ENCODE measurements around the gene RSRC1. TPM values are rescaled to one million over a fixed set of nuclear protein-coding genes. Genes with fewer than 3 reads are reported as not detected.

Gene RSRC1
- total RNA-seq, 2 experiments from 2014 or later, result 76.3 to 78.1 TPM

GRCh38 chr3:158248261-158248660, 138.4 kb downstream of the RSRC1 start:
- Histone ChIP-seq H3K4me3 (ENCODE audit: low read depth, low read length, poor library complexity, severe bottlenecking) (no peak overlapping the region), H2AFZ (ENCODE audit: low read length) (no peak overlapping the region), H3K4me1 (ENCODE audit: insufficient read depth, low read length, poor library complexity, severe bottlenecking) (no peaks in the 10 kb centered on the region), H4K20me1 (ENCODE audit: insufficient read depth, low read length) (no peaks in the 10 kb centered on the region), H3K27ac (ENCODE audit: low read depth, low read length, poor library complexity, severe bottlenecking) (no peak overlapping the region), H3K36me3 (ENCODE audit: insufficient read depth, low read length) (peaks cover 5% of the 10 kb centered on the region; the same call in 1 of the 2 replicates), H3K4me2 (ENCODE audit: low read length) (no peak overlapping the region), H3K9me3 (ENCODE audit: low read length) (no peaks in the 10 kb centered on the region; the same call in 1 of the 2 replicates), H3K79me2 (ENCODE audit: insufficient read depth, low read depth, low read length) (no peaks in the 10 kb centered on the region), H3K9me2 (ENCODE audit: insufficient read depth, low read length) (no peaks in the 10 kb centered on the region)
- BruUV-seq (replicated peaks), result no TSS peak
- DNase-seq (ENCODE audit: low spot score), result no peak
- intact Hi-C loops (cut with micrococcal nuclease; ENCODE audit: unreplicated experiment), result no loop called here
- POLR2A ChIA-PET, result interaction anchor here (0.5 kb wide), 1 partner anchor 479 kb away, joined by 3 read pairs; no protein-coding TSS in a partner anchor
- CTCF ChIA-PET (ENCODE audit: unreplicated experiment), result no interaction called here
- TF ChIP-seq EZH2phosphoT487 (IDR thresholded peaks at IDR 0.05; ENCODE audit: borderline replicate concordance, low read depth, low read length) (no peak), CTCF (conservative IDR thresholded peaks at IDR 0.05; ENCODE audit: low read length) (no peak)

- no peak overlapping the region for H3K4me2 ChIP-seq (ENCODE audit: low read length)
- H3K79me2 ChIP-seq (ENCODE audit: insufficient read depth, low read depth, low read length), result no peaks in the 10 kb centered on the region
- H3K9me2 ChIP-seq (ENCODE audit: insufficient read depth, low read length), result no peaks in the 10 kb centered on the region
- H3K4me3 ChIP-seq (ENCODE audit: low read depth, low read length, poor library complexity, severe bottlenecking), result no peak overlapping the region
- intact Hi-C loops (cut with micrococcal nuclease; ENCODE audit: unreplicated experiment), result no loop called here
- TF ChIP-seq CTCF (conservative IDR thresholded peaks at IDR 0.05; ENCODE audit: low read length), result no peak
- no peak for DNase-seq (ENCODE audit: low spot score)
- no TSS peak for BruUV-seq (replicated peaks)
- H3K4me1 ChIP-seq (ENCODE audit: insufficient read depth, low read length, poor library complexity, severe bottlenecking), result no peaks in the 10 kb centered on the region
- H4K20me1 ChIP-seq (ENCODE audit: insufficient read depth, low read length), result no peaks in the 10 kb centered on the region
- H2AFZ ChIP-seq (ENCODE audit: low read length), result no peak overlapping the region
- ChIA-PET CTCF (ENCODE audit: unreplicated experiment) (no interaction called here), POLR2A (no interaction called here)
- H3K36me3 ChIP-seq (ENCODE audit: insufficient read depth, low read length), result peaks cover 5% of the 10 kb centered on the region
- H3K9me3 ChIP-seq (ENCODE audit: low read length), result no peaks in the 10 kb centered on the region; the same call in 1 of the 2 replicates
- H3K27ac ChIP-seq (ENCODE audit: low read depth, low read length, poor library complexity, severe bottlenecking), result no peak overlapping the region
Measured at GRCh38 chr3:158249183-158249582, 139.3 kb downstream of the RSRC1 start.

GRCh38 chr3:158258619-158259018, 148.7 kb downstream of the RSRC1 start:
- Histone ChIP-seq H3K4me3 (ENCODE audit: low read depth, low read length, poor library complexity, severe bottlenecking) (no peak overlapping the region), H4K20me1 (ENCODE audit: insufficient read depth, low read length) (no peaks in the 10 kb centered on the region), H3K36me3 (ENCODE audit: insufficient read depth, low read length) (no peaks in the 10 kb centered on the region; the same call in 1 of the 2 replicates), H3K9me2 (ENCODE audit: insufficient read depth, low read length) (no peaks in the 10 kb centered on the region), H3K4me2 (ENCODE audit: low read length) (no peak overlapping the region), H3K27ac (ENCODE audit: low read depth, low read length, poor library complexity, severe bottlenecking) (no peak overlapping the region), H2AFZ (ENCODE audit: low read length) (no peak overlapping the region), H3K79me2 (ENCODE audit: insufficient read depth, low read depth, low read length) (no peaks in the 10 kb centered on the region), H3K9me3 (ENCODE audit: low read length) (no peaks in the 10 kb centered on the region), H3K4me1 (ENCODE audit: insufficient read depth, low read length, poor library complexity, severe bottlenecking) (no peaks in the 10 kb centered on the region)
- ChIA-PET CTCF (ENCODE audit: unreplicated experiment) (no interaction called here), POLR2A (interaction anchor here (0.6 to 0.7 kb wide), 2 partner anchors 109 to 141 kb away, joined by 3 read pairs; no protein-coding TSS in a partner anchor)
- intact Hi-C loops (cut with micrococcal nuclease; ENCODE audit: unreplicated experiment), result no loop called here
- TF ChIP-seq EZH2phosphoT487 (IDR thresholded peaks at IDR 0.05; ENCODE audit: borderline replicate concordance, low read depth, low read length) (no peak), CTCF (conservative IDR thresholded peaks at IDR 0.05; ENCODE audit: low read length) (no peak)
- no peak for DNase-seq (ENCODE audit: low spot score)
- BruUV-seq (replicated peaks), result no TSS peak
